ENCODE measurements around the gene COX18.

Gene COX18

GRCh38 chr4:73051625-73052024, 17.9 kb downstream of the COX18 start:
- DNase-seq = no peak

- no peak for DNase-seq
Observed at GRCh38 chr4:73045879-73046278, 23.6 kb downstream of the COX18 start.

- DNase-seq = no peak
Observed at GRCh38 chr4:73037057-73037456, 32.5 kb downstream of the COX18 start.

- DNase-seq = no peak
Observed at GRCh38 chr4:73036123-73036522, 33.4 kb downstream of the COX18 start.

GRCh38 chr4:73034896-73035295, 34.6 kb downstream of the COX18 start:
- DNase-seq = no peak

GRCh38 chr4:73028621-73029020, 40.9 kb downstream of the COX18 start:
- no peak for DNase-seq

- no peak for DNase-seq
Observed at GRCh38 chr4:73021634-73022033, 47.9 kb downstream of the COX18 start.

- peak; percentile 36 for DNase-seq
Observed at GRCh38 chr4:73019462-73020047, 50.0 kb downstream of the COX18 start.

- no peak for DNase-seq
Observed at GRCh38 chr4:73018595-73018994, 50.9 kb downstream of the COX18 start.

- no peak for DNase-seq
Observed at GRCh38 chr4:73013310-73013709, 56.2 kb downstream of the COX18 start.

- DNase-seq = no peak
Observed at GRCh38 chr4:73012673-73013072, 56.8 kb downstream of the COX18 start.

- DNase-seq = no peak
Observed at GRCh38 chr4:73011629-73011985, 57.9 kb downstream of the COX18 start.

- DNase-seq = no peak
Observed at GRCh38 chr4:73010789-73011628, 58.5 kb downstream of the COX18 start.

- DNase-seq = no peak
Observed at GRCh38 chr4:73007526-73008100, 61.9 kb downstream of the COX18 start.

GRCh38 chr4:73006286-73006990, 63.1 kb downstream of the COX18 start:
- DNase-seq = no peak

GRCh38 chr4:73005514-73005913, 64.0 kb downstream of the COX18 start:
- DNase-seq = peak; percentile 57

Data from femur (tissue), 1 donor.